8988T (cell line): ENCODE data around the gene LZTS2.

Experiments used
- DNase-seq: peaks from one replicate; pipeline ENCODE4 v3.0.0; 2011

Gene LZTS2

DNA sequence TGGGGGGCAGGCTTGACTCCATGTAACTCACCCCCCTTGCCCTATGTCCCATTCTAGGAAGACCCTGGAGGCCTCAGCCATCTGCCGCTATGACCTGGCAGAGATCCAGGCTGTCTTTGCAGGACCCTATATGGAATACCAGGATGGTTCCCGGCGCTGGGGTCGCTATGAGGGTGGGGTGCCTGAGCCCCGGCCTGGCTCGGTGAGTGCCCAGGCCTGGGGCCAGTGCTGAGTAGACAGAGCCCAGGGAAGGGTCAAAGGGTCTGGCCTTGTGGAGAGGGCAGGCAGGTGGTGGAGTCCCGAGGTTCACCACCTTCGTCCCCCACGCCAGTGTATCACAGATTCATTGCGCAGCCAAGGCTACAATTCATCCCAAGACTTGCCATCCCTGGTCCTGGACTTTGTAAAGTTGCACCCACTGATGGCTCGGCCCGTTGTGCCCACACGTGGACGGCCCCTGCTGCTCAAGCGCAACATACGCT, 19.8 kb upstream of the LZTS2 start:
- no peak for DNase-seq

DNA sequence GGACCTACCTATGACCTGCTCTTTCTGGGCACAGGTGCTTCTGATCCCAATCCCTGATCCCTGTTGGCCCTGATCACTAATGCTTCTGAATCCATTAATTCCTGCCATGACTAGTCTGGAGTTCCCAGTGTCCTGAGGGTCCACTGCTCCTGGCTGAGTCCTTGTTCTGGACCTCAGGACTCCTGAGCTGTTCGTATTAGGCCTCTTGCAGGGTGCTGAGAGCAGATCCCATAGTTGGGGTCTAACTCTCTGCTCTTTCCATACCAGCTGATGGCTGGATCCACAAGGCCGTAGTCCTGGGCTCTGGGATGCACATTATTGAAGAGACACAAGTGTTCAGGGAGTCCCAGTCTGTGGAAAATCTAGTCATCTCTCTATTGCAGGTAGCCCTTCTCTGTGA, 19.3 kb upstream of the LZTS2 start:
- no peak for DNase-seq

DNA sequence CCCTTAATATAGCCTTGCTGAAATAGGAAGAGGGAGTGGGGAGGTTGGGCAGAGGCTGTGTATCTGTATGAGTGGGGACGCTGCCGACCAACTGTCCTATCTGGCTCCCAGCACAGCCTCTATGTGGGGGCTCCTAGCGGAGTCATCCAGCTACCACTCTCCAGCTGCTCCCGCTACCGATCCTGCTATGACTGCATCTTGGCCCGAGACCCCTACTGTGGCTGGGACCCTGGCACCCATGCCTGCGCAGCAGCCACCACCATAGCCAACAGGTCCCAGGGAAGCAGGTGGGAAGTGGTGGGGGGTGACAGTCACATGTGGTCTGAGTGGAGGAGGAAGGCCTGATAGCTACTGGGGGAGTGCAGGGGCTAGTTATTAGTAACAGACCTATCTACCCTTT, 18.9 kb upstream of the LZTS2 start:
- DNase-seq = no peak

DNA sequence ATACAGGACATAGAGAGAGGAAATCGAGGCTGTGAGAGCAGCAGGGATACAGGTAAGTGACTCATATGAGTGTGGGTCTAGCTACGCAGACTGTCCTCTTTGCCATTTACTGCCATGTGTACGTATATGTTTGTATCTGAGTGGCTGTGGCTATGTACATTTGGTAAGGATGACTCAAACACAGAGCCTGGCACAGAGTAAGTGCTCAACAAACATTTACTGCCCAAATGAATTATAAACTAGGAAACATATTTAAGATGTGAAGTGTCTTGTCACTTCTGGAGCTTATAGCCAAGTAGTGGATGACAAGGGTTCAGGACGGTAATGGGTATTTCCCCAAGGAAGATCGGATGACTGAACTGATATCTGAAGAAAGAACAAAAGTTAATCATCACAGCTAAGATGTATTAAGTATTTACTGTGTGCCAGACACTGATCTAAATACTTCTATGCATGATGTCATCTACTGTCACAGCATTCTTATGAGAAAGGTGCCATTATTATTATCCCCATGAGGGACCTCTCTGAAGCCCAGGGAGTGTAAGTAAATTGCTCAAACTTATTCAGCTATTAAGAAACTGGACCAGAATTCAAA, 18.3 kb upstream of the LZTS2 start:
- no peak for DNase-seq

DNA sequence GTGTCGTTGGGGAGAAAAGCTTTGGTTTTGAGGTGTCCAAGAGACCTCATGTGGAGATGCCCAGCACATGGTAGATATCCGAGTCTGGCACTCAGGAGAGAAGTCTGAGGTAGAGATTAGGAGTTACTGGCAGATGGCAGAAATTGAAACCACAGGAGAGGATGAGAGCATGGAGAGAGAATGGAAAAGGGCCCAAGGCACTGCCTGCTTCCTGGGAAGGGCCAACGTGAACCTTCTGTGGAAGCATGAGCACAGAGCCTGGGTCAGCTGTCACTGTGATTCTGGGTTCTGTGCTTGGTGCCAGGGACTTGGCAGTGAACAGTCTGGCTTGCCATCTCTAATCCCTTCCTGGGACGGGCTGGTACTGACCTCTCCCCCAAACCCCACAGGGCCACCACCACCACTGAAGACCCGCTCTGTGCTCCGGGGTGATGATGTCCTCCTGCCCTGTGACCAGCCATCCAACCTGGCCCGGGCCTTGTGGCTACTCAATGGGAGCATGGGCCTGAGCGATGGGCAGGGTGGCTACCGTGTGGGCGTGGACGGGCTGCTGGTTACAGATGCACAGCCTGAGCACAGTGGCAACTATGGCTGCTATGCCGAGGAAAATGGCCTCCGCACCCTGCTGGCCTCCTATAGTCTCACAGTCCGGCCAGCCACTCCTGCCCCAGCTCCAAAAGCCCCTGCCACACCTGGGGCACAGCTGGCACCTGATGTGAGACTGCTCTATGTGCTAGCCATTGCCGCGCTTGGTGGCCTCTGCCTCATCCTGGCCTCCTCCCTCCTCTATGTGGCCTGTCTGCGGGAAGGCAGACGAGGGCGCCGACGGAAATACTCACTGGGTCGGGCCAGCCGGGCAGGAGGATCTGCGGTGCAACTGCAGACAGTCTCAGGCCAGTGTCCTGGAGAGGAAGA, 16.4 kb upstream of the LZTS2 start:
- DNase-seq = no peak

DNA sequence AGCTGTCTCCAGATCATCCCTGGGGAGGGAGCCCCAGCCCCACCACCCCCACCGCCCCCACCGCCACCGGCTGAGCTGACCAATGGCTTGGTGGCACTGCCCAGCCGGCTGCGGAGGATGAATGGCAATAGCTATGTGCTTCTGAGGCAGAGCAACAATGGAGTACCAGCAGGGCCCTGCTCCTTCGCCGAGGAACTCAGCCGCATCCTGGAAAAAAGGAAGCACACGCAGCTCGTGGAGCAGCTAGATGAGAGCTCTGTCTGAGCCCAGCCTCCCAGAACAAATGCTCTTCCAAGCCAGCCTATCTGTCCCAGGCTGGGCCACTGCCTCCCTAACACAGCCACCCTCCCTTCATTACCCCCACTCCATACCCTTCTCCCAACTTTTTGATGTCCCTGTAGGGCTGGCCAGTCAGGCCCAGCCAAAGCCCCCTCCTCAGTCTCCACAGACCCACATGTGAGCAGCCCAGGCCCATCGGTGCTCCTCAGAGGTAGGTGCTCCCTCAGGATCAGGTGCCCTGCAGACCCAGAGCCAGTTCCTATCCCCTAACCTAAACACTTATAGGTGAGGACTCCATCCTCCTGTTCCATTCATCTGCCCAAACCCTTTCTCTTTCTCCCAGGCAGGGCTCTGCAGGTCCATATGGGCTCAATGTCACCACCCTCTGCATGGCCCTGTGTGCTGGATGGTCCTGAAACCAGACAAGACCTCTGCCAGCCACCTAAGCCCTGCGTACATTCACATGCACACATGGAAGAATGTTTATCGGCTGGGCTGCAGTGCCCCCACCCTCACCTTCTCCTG, 15.5 kb upstream of the LZTS2 start:
- no peak for DNase-seq

DNA sequence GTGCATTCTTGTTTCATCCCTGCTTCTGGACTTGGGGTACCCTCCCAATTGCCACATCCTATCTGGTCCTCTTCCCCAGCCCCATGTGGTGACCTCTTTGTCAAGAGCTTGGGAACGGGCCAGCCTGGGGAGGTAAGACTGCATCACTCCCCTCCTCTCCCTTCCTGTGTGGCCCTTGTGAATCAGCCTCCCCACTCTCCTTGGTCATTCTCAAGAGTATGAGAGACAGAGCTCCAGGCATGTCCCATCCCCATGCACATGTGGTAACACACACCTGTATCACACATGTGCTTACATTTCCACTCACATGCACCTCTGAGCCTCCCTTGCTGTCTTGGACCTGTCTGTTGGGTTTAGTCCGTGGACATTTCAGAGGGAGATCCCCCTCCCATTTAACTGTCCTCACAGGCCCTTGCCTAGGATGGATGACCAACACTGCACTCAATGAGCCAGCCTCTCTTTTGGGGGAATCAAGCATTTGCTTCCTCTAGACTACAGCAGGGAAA, 14.9 kb upstream of the LZTS2 start:
- DNase-seq = no peak

DNA sequence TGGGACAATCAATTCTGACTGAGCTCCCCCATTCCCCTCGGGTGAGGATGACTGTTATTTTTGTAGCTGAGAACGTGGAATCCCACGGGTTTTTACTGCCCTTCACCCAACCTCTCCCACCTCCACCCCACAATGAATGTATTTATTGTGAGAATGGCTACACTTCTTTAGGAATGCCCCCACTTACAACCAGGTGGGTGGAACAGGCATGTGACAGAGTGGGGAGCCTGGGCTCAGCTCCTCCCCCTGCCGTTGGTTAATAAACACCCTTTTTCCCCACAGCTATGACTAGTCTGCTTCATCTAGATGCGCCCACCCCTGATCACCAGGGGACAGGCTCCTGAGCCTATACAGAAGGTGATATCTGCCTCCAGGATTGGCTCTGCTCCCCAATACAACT, 14.3 kb upstream of the LZTS2 start:
- no peak for DNase-seq

DNA sequence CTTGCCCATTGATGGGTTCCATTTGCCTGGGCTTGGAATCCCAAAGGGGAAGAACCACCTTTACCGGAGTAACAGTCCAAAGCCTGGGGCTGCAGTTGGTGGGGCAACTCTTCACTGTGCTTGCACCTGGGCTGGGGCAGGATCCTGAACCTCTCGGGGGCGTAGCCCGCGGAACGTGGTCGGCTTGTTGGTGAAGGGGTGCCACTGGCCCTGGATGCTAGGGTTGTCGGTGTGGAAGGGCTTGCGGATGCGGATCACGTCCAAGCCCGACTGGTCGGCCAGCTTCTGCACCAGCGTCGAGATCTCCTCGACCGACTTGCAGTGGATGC, 13.0 kb upstream of the LZTS2 start:
- no peak for DNase-seq

DNA sequence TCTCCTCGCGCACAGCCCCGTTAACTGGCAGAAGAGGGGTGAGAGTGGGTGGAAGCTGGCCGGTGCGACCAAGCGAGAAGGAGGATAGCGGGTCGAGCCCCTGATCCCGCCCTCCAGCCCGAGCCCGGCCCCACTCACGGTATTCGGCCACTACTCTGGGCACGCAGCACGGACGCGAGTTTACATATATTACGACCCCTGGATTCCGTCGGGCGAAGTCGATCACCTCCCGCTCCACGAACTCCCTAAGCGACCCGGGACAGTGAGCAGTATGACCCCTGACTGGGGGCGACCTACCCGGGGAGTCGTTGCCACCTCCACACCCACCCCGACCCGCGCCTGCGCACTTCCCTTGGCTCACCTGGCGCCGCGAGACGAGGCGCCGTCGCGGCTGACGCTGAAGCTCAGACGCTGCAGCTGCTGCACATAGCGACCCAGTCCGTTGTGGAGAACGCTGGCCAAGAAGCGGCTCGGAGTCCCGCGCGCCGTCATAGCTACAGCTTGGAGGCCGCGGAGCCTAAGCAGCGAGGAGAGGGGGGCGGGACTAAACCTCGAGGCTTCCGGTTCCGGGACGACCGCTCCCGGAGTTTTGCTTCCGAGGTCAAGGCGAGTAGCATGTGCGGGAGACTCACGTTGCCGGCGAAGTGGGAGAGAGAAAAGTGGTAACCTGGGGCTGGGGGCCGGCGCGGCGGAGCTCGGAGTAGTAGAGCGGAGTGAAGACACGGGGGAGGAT, 12.5 kb upstream of the LZTS2 start, which contains the start of the genes MRPL43 and TWNK:
Gene MRPL43 (minus strand): TSS at position 546 of the 733 bp plus-strand sequence. CDS start 54 bp downstream, at position 492.
Gene TWNK (plus strand): TSS at position 592 of the 733 bp plus-strand sequence. CDS start 668 bp downstream, outside the sequence.
- DNase-seq = peak; percentile 80

DNA sequence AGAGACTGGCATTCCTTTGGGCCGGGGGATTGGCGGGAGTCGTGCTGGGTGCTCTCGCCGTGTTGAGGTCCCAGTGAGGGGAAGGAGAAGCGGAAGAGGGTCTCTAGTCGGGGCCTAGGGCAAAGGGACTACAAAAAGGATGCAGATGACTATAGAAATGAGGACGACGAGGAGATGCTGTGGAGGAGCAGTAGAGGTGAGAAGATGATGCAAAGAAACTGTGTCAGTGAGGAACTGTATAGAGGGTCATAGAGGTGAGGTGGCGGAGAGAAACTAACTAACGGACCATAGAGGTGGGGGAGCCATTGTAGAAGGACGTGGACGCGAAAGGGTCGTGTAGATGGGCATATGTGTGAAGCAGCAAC, 11.9 kb upstream of the LZTS2 start:
- DNase-seq = no peak

DNA sequence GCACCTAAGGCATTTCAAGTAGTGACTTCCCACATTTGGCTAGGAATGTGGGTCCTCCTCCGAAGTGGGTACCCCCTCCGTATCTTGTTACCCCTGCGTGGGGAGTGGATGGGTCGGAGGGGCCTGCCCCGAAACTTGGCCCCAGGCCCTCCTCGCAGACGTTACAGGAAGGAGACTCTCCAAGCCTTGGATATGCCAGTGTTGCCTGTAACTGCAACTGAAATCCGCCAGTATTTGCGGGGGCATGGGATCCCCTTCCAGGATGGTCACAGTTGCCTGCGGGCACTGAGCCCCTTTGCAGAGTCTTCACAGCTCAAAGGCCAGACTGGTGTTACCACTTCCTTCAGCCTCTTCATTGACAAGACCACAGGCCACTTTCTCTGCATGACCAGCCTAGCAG, 11.4 kb upstream of the LZTS2 start:
- DNase-seq = no peak

DNA sequence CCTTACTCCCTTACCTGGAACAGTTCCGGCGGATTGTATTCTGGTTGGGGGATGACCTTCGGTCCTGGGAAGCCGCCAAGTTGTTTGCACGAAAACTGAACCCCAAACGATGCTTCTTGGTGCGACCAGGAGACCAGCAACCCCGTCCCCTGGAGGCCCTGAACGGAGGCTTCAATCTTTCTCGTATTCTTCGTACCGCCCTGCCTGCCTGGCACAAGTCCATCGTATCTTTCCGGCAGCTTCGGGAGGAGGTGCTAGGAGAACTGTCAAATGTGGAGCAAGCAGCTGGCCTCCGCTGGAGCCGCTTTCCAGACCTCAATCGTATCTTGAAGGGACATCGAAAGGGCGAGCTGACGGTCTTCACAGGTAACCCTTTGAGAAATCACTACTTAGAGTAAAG, 10.5 kb upstream of the LZTS2 start:
- no peak for DNase-seq

DNA sequence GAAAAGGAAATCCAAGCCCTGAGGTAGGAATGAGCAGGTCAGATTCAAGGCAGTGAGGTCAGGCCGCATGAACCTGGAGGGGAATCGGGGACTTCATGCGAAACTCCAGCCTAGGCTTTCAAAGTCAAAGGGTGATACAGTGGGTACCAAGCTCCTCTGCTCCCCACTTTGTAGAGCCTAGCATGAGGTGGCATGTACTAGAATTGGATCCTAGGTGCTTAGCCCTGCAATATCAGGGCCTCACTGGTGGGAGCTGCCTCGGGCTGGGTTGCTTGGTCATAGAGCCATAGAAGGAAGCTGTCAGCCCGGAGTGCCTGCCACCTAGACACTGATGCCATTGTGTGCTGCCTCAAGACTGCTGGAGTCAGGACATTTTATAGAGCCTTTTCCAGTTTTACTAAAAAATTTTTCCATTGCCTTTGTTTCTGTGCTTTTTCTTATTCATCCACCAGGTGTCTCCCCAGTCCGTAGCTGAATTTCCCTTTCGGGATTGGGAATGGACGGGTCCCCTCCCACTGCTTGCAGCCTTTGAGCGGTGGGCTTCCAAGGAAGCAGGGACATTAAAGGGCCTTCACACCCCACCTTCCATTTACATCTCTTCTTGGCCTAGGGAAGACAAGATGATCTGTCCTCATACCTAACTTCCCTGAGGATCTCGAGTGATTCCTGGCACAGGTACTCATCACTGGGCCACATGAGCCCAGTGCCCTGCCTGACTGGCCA, 5.5 kb upstream of the LZTS2 start:
- no peak for DNase-seq

DNA sequence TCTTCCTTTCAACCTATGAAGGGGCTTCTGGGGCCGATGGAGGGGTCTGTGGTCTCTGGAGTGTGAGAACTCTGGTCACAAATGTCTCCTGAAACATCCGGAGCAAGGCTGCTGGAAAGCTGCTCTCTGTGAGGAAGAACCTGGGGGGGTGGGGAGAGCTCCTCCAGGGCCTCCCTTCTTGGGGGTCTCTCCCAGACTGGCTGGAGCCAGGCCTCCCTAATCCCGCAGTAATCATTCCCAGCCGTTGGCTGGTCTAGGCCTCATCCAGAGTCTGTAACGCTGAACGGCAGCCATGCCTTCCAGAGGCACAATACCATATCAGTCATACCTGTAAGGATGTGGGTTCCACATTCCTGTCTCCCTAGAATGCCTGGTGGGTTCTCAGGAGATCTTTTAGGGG, 4.4 kb upstream of the LZTS2 start:
- no peak for DNase-seq

DNA sequence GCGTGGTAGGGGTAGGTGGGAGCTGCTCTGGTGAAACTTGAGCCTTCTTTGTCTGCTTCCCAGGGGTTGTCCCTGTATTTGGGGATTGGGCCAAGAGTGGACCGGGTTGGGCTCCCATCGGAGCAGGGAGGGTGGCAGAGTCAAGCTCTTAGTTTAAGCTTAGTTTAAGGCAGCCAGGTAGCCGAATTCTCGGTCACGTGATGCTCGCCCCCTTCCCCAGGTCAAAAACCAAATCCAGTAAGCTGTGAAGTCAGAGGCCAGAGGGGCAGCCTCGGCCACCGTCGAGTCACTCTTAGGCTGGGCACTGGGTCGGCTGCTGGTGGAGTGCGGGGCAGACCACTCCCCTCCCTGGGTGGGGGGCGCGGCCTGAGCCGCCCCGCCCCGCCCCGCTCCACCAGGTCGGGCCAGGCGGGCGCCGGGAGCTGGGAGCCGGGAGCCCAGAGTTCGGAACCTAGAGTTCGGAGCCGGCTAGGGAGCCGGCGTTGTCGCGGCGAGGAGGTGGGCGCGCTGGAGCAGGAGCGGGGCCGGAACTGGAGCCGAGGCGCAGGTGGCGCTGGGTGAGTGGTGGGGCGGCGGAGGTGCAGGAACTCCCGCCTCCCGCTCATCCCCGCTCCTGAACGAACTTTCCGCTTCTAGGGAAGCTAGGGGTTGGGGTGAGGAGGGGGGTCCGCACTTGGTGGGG, 2.8 kb upstream of the LZTS2 start:
- peak; percentile 68 for DNase-seq

DNA sequence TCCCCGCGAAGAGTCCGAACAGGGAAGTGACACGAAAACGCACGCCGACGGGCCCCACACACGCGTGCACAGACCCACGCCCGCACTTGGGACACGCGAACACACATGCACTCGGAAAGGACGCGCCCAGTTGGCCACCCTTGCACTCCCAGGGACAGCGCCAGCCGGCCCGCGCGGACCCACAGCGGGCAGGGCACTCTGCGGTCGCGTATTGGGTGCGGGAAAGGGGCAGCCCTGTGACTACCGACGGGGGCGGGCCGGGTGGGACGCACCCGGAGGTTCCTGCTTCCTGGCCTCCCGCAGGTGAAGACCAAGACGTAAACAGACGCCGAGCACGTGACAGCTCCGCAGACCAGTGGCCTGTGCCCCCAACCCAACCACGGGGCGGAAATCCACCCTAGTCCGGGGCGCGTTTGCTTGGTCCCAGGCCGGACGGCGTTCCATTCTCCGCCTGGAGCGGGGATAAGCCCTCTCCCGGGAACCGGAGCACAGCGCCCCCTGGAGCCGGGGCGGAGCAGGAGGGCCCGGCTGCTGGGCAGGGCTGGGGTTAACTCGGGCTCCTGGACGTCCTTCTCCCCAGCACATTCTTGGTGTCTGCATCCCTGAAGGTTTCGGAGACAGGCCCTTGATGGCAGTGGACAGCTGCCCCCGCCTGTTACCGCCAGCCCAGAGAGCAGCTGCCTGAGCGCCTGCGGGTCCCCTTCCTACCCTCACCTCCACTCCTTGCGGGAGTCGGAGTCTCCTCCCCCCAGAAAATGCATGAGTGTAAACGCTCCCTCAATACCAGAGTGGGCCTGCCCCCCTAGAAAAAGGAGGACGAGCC, 2.0 kb upstream of the LZTS2 start:
- DNase-seq = peak; percentile 96

DNA sequence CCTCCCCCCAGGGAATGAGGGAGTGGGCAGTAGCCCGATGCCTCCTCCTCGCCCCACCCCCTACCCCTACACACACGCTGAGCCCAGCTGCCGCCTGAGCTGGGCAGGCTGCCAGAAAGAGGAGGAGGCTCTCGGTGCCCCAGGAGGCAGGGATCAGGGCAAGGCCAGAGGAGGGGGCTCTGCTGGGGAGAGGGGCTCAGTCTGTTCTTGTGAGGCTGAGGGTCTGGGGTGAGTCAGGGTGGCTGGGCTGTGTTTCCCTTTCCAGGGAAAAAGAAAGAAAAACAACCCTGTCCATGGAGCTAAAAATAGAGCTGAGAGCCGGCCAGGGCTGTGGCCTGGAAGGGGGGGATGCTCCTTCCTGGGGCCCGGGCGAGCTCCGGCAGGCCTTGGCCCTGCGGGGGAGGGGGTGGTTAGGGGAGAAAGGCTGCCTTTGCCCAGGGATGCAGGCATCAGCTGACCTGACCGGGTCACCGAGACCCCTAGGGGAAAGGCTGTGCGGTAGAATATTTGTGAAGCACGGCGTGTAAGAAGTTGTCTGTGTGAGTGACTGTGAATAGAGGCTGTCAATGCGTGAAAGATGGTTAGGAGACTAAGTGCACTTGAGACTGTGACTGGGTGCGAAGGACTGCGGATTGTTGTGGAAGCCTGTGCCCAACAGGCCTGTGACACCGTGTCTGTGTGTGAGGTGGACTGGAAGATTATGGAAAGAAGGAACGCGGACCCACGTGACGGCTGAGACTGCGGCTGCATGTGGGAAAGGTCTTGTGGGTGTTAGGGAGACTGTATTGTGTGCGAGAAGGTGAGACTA, 1.2 kb upstream of the LZTS2 start:
- DNase-seq = peak; percentile 93

DNA sequence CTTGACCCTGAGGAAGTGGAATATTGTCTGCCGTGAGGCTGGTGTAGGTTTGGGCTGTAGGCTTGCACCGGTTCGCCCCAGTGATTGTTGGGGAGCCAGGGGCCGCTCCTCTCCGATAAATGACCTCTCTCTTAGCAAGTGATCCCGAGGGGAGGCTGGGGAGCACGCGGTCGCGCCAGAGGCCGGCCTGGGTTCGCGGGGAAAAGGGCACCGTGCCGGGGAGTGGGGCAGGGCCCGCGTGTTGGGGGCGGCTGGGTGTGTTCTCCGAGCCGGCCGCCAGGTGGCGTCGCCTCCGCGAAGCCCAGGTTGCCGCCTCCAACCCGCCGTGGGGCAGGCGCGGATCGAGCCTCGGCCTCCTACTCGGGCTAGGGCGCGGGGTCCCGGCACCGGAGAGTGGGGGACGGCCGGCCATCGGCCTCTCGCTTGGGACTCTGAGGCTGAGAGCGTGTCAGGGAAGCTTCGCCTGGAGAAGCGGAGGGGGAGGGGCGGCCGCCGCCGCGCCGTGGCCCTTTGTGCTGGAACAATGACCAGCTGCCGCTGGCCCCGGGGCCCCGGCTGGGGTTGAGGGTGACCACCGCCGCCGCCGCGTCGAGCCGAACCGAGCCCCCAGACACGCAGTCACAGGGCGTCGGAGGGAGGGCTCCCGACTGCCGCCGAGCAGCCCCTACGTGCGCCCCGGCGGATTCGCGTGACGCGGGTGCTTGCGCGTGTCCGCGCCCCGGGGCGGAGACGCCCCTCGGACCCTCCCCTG, 442 bp upstream of the LZTS2 start:
- DNase-seq = peak; percentile 97
